ENCODE results near the gene PSME1. TPM values are rescaled to one million over a fixed set of nuclear protein-coding genes. Genes with fewer than 3 reads are reported as not detected.
A peak's percentile ranks its signal among the peaks of the same experiment; 100 is the strongest.

PSME1 gene
- total and polyA plus RNA-seq, 2 of the 13 experiments (the other 11 are each of a cell fraction or from before 2014, with no cell fraction given) = 159 to 608 TPM

DNA sequence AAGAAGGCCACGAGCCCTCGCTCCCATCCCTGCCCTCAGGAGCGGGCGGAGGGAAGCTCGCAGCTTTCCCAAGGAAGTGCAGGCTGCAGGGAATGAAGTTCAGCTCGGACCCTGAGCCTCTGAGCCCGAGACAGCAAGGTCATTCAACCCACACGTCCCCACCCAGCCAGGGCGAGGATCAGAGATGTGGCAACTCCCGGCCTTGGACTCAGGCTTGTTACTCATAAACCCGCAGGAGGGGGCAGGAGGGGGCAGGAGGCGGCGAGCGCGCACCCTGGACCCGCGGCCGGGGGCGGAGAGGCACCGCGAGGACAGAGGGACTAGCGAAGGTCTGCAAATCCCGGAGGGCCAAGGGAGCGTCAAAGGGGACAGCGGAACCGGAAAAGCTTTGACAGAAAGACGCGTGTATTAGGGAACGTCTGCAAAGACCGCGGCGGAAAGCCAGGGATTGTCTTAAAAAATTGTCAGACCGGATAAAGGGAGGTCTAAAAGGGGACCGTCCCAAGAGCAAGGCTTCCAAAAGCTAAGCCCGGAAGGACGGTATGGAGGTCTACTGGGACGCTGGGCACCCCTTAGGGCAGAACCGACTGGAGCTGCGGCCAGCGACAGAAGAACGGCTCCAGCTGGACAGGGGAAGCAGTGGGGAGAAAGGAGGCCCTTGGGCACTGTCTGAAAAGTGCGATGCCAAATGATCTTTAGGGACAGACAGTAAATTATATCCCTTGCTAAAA is 22.0 kb upstream of the PSME1 start (continued):
- TF ChIP-seq, protein P1, sequence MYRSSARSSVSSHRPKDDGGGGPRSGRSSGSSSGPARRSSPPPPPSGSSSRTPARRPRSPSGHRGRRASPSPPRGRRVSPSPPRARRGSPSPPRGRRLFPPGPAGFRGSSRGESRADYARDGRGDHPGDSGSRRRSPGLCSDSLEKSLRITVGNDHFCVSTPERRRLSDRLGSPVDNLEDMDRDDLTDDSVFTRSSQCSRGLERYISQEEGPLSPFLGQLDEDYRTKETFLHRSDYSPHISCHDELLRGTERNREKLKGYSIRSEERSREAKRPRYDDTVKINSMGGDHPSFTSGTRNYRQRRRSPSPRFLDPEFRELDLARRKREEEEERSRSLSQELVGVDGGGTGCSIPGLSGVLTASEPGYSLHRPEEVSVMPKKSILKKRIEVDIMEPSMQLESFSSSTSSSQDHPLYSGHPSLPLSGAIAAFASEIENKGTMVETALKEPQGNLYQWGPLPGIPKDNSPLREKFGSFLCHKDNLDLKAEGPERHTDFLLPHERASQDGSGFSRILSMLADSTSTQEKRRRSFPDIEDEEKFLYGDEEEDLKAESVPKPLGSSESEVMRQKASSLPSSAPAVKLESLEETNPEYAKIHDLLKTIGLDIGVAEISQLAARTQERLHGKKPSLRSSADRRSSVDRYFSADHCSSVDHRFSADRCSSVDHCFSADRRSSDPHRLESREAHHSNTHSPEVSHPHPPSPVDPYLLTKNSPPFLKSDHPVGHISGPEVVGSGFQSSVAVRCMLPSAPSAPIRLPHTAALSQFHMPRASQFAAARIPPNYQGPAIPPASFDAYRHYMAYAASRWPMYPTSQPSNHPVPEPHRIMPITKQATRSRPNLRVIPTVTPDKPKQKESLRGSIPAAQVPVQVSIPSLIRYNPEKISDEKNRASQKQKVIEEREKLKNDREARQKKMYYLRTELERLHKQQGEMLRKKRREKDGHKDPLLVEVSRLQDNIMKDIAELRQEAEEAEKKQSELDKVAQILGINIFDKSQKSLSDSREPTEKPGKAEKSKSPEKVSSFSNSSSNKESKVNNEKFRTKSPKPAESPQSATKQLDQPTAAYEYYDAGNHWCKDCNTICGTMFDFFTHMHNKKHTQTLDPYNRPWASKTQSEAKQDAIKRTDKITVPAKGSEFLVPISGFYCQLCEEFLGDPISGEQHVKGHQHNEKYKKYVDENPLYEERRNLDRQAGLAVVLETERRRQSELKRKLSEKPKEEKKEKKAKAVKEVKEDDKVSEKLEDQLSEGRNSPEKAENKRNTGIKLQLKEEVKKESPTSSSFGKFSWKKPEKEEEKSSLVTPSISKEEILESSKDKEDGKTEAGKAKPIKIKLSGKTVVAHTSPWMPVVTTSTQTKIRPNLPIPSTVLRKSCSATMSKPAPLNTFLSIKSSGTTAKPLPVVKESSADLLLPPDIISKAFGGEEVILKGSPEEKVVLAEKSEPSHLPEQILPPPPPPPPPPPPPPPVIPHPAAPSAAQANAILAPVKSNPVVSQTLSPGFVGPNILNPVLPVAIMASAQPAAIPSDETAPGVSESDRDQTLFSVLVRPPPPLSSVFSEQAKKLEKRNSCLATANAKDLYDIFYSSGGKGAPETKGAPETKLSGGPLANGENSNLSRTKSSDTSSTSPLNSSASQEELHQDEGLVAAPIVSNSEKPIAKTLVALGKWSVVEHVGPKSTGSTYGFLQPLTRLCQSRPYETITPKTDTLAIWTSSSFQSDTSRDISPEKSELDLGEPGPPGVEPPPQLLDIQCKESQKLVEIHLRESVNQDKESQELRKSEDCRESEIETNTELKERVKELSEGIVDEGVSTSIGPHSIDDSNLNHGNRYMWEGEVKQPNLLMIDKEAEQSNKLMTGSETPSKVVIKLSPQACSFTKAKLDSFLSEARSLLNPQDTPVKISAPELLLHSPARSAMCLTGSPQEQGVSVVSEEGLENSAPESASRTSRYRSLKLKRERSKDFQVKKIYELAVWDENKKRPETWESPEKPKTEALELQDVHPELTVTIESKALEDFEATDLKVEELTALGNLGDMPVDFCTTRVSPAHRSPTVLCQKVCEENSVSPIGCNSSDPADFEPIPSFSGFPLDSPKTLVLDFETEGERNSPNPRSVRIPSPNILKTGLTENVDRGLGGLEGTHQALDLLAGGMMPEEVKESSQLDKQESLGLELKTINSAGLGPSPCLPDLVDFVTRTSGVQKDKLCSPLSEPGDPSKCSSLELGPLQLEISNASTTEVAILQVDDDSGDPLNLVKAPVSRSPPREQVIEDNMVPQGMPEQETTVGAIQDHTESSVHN (CRISPR knock-in tag; IDR thresholded peaks at IDR 0.05) = peak; percentile 99
- TF ChIP-seq ADNP (CRISPR knock-in tag; IDR thresholded peaks at IDR 0.05) (peak; percentile 97), ZNF891 (CRISPR knock-in tag; IDR thresholded peaks at IDR 0.05) (peak; percentile 77; the same call in 1 of the 2 replicates), ZBTB21 (CRISPR knock-in tag; IDR thresholded peaks at IDR 0.05) (peak; percentile 78), NR2C2 (CRISPR knock-in tag; IDR thresholded peaks at IDR 0.05; ENCODE audit: borderline replicate concordance) (peak; percentile 95), KAT7 (CRISPR knock-in tag; IDR thresholded peaks at IDR 0.05; ENCODE audit: borderline replicate concordance) (peak; percentile 100), CBX5 (CRISPR knock-in tag; IDR thresholded peaks at IDR 0.05; ENCODE audit: borderline replicate concordance) (peak; percentile 99), ZNF225 (CRISPR knock-in tag; IDR thresholded peaks at IDR 0.05) (peak; percentile 91), GATAD1 (CRISPR knock-in tag; IDR thresholded peaks at IDR 0.05) (peak; percentile 87), RNF2 (conservative IDR thresholded peaks at IDR 0.05; ENCODE audit: low read depth) (no peak), ELF3 (CRISPR knock-in tag; IDR thresholded peaks at IDR 0.05) (peak; percentile 98), PHF5A (CRISPR knock-in tag; IDR thresholded peaks at IDR 0.05; ENCODE audit: low read depth, unreplicated experiment) (peak; percentile 98), RFX5 (IDR thresholded peaks at IDR 0.05; ENCODE audit: low read depth, low read length) (no peak; the same call in 1 of the 2 replicates)
- TF ChIP-seq, protein P2, sequence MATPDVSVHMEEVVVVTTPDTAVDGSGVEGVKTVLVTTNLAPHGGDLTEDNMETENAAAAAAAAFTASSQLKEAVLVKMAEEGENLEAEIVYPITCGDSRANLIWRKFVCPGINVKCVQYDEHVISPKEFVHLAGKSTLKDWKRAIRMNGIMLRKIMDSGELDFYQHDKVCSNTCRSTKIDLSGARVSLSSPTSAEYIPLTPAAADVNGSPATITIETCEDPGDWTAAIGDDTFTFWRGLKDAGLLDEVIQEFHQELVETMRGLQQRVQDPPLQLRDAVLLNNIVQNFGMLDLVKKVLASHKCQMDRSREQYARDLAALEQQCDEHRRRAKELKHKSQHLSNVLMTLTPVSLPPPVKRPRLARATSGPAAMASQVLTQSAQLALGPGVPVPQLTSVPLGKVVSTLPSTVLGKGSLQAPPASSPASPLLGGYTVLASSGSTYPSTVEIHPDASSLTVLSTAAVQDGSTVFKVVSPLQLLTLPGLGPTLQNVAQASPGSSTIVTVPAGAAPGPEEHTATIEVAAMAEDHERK (CRISPR knock-in tag; IDR thresholded peaks at IDR 0.05; ENCODE audit: low read depth) = no peak
- TF ChIP-seq, protein P3, sequence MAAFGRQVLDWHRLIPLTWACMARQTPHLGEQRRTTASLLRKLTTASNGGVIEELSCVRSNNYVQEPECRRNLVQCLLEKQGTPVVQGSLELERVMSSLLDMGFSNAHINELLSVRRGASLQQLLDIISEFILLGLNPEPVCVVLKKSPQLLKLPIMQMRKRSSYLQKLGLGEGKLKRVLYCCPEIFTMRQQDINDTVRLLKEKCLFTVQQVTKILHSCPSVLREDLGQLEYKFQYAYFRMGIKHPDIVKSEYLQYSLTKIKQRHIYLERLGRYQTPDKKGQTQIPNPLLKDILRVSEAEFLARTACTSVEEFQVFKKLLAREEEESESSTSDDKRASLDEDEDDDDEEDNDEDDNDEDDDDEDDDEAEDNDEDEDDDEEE (CRISPR knock-in tag; IDR thresholded peaks at IDR 0.05) = peak; percentile 97
- TF ChIP-seq, protein P4, sequence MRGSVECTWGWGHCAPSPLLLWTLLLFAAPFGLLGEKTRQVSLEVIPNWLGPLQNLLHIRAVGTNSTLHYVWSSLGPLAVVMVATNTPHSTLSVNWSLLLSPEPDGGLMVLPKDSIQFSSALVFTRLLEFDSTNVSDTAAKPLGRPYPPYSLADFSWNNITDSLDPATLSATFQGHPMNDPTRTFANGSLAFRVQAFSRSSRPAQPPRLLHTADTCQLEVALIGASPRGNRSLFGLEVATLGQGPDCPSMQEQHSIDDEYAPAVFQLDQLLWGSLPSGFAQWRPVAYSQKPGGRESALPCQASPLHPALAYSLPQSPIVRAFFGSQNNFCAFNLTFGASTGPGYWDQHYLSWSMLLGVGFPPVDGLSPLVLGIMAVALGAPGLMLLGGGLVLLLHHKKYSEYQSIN (CRISPR knock-in tag; IDR thresholded peaks at IDR 0.05; ENCODE audit: borderline replicate concordance) = no peak

Data from HepG2 (cell line).